HG03064 (cell line): ENCODE data around the gene CEACAM19.
"Not testable (repeated sequence)": the region's sequence is repeated elsewhere in the genome, so short reads cannot be mapped to it uniquely, and the experiment has no call there.

Experiments used
- ATAC-seq: cut with Tn5 transposase; IDR thresholded peaks from one replicate; pipeline ENCODE4 v1.9.1; 2021; ENCODE audit warnings: low read depth; ENCODE audit not compliant: unreplicated experiment

The CEACAM19 gene

GRCh38 chr19:44645407-44646048, 25.8 kb upstream of the CEACAM19 start:
- no peak for ATAC-seq

- no peak for ATAC-seq
Observed at GRCh38 chr19:44646049-44646416, 25.2 kb upstream of the CEACAM19 start.

GRCh38 chr19:44647144-44647543, 24.1 kb upstream of the CEACAM19 start:
- no peak for ATAC-seq

- ATAC-seq, result no peak
Observed at GRCh38 chr19:44648631-44649251, 22.5 kb upstream of the CEACAM19 start.

- no peak for ATAC-seq
Observed at GRCh38 chr19:44649578-44650145, 21.6 kb upstream of the CEACAM19 start.

- ATAC-seq, result no peak
Observed at GRCh38 chr19:44653343-44653742, 17.9 kb upstream of the CEACAM19 start.

- no peak for ATAC-seq
Observed at GRCh38 chr19:44653977-44654774, 17.1 kb upstream of the CEACAM19 start.

GRCh38 chr19:44657211-44657921, 13.9 kb upstream of the CEACAM19 start:
- no peak for ATAC-seq

GRCh38 chr19:44658069-44658733, 13.1 kb upstream of the CEACAM19 start:
- no peak for ATAC-seq

- no peak for ATAC-seq
Observed at GRCh38 chr19:44660081-44660480, 11.2 kb upstream of the CEACAM19 start.

- no peak for ATAC-seq
Observed at GRCh38 chr19:44661205-44661604, 10.1 kb upstream of the CEACAM19 start.

- no peak for ATAC-seq
Observed at GRCh38 chr19:44661904-44662303, 9.4 kb upstream of the CEACAM19 start.

- ATAC-seq, result no peak
Observed at GRCh38 chr19:44662691-44663385, 8.4 kb upstream of the CEACAM19 start.

GRCh38 chr19:44663996-44664395, 7.3 kb upstream of the CEACAM19 start:
- ATAC-seq, result no peak

GRCh38 chr19:44664976-44665375, 6.3 kb upstream of the CEACAM19 start:
- ATAC-seq, result no peak

- ATAC-seq, result no peak
Observed at GRCh38 chr19:44666852-44667556, 4.3 kb upstream of the CEACAM19 start.

GRCh38 chr19:44668985-44669764, 2.1 kb upstream of the CEACAM19 start:
- no peak for ATAC-seq

- ATAC-seq, result not testable (repeated sequence)
Observed at GRCh38 chr19:44670027-44670426, 1.3 kb upstream of the CEACAM19 start.
